Measurements from ENCODE around the gene PRKACA.
A peak's percentile ranks its signal among the peaks of the same experiment; 100 is the strongest.
"Not testable (repeated sequence)": the region's sequence is repeated elsewhere in the genome, so short reads cannot be mapped to it uniquely, and the experiment has no call there.

The PRKACA gene

DNA sequence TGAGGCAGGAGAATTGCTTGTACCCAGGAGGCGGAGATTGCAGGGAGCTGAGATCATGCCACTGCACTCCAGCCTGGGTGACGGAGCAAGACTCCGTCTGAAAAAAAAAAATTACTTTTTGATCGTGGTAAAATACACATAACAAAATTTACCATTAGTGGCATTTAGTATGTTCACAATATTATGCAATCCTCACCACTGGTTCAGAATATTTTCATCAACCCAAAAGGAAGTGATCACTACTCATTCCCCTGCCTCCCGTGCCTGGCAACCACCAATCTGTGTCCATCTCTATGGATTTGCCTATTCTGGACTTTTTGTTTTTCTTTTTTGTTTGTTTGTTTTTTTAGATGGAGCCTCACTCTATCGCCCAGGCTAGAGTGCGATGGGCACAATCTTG lies 54.5 kb downstream of the PRKACA start:
- DNase-seq = no peak

DNA sequence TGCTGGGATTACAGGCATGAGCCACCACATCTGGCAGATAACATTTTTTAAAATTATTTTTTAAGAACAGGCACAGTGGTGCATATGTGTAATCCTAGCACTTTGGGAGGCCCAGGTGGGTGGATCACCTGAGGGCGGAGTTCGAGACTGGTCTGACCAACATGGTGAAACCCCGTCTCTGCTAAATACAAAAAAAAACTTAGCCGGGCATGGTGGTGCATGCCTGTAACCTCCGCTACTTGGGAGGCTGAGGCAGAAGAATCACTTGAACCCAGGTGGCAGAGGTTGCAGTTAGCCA lies 55.1 kb downstream of the PRKACA start:
- no peak for DNase-seq

DNA sequence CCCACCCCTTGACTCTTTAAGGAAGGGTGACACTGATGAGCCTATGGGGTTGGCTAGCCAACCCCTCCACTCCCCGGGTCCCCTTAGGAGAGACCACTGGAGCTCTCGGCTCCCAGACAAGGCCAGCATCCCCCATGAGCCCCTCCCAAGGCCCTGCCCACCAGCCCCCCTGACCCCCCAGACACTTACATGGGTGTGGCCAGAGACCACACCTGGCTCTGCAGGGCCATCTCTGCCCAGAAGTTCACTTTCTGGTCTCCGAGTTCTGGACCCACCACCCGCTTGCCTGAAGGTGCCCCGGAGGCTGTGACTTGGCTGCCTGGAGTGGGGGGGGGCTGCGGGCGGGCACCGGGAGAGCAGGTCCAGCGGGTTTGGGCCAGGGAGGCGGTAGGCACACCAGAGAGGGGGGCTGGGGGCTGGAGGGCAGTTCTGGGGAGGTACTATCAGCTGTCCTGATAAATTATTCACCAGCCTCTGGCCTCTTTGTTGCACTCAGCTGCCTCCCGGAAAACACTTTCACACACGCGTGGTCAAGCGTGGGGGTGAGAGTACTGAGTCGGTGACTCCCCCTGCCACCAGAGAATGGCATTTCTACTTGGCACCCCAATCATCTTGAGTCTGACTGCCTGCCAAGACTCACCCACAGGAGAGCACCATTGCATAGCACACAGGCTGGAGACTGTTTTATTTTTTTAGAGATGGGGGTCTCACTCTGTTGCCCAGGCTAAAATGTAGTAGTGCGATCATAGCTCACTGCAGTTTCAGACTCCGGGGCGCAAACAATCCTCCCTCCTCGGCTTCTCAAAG lies 55.6 kb downstream of the PRKACA start, which contains the start of gene PALM3:
Gene PALM3 (minus strand): TSS at position 326 of the 807 bp plus-strand sequence. CDS start 96 bp downstream, at position 230.
- no peak for DNase-seq

DNA sequence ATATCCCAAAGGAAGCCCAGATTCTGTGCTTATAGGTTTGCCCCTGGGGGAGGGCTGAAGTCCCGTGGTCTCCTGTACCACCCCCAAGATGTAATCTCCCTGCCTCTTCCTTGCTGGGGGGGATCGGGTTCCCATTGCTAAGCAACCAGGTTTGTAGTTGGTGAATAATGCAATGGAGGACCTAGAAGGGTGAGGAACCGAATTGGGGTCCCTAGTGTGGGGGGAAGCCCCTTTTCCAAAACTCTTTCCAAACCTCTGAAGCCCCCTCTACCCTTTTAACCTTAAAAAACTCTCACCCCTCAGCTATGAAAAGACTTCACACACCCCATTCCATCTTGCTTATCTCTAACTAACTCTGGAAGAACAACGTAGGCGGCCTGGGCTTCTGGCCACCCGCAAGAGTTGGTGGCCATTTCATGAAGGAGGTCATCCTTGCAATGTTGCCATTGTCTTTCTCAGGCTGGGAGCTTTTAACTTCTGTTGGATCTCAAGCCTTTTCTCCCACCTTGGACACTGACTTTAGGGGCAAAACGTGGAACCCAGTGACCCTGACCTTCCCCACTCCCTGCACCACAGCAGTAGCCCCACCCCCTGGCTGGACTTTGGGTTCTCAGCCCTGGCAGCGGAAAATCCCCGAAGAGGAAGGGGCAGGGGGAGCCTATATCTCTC lies 56.3 kb downstream of the PRKACA start:
- no peak for DNase-seq

DNA sequence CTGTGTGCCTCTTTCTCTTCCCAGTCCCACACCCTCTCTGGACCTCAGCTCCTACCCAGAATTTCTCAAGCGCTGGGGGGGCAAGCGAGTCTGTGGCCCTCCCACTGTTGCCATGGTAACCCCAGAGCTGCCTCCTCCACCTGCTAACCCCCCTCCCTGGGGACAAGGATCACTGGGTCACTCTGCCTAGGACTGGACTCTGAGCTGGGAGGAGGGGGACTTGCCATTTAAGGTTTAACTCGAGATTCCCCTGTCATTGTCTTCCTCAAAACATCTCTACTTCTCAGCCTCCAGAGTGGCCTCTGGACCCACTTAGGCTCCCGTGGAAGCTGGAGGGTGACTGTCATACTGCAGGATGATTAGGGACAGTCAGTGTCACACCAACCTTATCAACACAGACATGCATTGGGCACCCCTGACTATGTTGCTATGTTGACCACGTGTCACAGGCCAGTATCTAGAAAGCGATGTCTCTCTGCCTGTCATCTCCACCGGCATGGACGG lies 57.9 kb downstream of the PRKACA start:
- DNase-seq = no peak

DNA sequence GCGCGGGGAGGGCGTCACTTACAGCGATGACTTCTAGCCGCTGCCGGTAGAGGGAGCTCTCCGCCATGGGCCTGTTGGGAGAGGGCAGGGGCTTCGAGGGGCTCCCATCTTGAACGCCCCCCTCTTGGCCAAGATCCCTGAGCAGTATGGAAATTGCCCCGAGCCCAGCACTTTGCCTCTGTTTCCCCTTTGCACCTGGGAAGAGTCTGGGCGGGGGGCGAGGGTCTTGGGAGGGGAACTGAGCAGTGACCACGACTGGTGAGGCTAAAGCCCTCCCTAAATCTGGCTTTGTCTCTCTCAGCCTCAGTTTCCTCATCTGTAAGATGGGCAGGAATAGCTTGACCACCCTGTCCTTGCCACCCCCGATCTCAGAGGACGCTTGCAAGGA lies 58.5 kb downstream of the PRKACA start:
- no peak for DNase-seq

DNA sequence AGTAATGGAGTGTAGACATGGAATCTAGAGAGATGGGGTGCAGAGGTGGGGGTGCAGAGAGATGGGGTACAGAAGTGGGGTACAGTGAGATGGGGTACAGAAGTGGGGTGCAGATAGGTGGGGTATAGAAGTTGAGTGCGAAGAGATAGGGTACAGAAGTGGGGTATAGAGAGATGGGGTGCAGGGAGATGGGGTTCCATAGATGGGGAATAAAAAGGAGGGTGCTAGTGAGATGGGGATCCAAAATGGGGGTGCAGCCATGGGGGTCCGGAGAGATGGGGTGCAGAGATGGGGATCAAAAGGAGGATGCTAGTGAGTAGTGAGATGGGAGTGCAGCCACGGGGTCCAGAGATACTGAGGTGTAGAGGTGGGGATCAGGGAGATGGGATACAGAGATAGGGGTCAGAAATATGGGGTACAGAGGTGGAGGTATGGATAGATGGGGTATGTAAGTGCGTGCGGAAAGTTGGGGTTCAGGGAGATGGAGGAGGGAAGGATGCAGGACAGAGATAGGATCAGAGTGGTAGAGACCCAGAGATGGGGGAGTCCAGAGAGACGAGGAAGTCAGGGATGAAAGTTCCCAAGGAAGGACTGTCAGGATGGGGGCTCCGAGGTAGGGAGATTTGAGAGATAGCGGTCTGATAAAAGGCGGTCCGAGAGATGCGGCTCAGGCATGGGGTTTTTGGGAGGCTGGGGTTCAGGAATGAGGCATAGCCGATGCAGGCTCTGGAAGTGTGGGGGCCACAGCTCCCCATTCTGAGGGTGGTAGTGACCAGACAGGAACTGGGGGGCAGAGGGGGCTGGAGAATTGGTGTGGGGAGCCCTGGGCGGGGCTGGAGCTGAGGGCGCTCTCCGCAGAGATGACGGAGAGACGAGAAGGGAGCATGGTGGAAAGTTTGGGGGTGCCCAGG lies 59.1 kb downstream of the PRKACA start:
- DNase-seq = no peak

DNA sequence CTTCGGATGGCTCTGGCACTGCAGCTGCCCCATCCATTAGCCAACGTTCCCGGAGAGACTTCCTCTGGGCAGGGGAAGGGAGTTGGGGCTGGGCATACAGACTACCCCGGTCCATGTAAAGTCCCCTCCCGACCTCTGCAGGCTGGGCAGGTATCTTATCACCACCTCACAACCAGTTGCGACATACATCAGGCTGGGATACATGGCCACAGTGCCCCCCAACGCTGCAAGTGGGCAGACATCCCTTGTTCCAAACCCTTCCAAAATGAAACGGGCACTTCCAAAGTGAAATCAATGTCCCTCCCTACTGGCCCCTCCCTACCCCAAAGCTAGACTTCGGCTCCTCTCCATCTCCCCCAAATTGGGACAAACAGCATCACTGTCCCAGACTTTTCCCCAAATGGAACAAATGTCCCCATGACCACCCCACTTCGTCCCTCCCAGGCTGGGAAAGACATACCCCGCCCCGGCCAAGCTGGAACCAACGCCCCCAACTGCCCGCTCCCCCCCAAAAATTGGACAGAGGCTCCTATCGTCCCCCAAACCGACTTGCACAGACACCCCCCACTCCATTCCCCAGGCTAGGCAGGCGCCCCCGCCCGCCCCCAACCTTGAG lies 60.7 kb downstream of the PRKACA start:
- no peak for DNase-seq

DNA sequence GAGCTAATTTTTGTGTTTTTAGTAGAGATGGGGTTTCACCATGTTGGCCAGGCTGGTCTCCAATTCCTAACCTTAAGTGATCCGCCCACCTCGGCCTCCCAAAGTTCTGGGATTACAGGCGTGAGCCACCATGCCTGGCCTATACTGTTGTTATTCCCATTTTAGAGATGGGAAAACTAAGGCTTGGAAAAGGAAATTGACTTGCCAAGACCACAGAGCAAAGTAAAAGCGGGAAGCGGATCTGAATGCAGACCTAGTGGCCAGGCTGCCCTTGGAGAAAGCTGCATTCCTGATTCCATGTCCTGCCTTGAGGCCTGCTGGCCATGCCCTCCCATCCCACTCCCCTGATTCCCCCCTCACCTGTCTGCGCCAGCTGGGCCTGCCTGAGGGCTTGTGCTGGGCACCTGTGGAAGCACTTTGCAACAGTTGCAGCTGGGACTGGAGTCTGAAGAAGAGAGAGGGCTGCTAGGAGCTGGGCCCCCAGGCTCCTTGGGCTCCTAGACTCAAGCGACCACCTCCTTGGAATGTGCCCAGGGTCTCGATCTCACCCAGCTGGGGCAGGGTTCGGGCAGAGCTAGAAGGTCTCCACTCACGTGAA lies 61.4 kb downstream of the PRKACA start:
- no peak for DNase-seq

DNA sequence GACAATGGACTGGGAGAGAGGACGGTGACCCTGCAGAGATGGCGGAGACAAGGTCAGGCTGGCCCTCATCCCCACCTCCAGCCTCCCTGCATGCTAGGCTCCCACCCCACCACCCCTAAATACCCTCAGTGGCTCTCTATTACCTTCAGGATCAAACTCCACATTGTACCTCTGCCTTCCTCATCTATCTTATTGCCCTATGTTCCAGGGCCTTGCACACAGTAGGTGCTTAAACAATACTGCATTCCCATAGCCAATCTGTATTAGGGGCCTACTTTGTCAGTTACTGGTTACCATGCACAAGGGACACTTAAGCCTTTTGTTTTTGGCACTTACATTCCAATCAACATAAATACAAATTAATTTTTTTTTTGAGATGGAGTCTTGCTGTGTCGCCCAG lies 62.2 kb downstream of the PRKACA start:
- no peak for DNase-seq

DNA sequence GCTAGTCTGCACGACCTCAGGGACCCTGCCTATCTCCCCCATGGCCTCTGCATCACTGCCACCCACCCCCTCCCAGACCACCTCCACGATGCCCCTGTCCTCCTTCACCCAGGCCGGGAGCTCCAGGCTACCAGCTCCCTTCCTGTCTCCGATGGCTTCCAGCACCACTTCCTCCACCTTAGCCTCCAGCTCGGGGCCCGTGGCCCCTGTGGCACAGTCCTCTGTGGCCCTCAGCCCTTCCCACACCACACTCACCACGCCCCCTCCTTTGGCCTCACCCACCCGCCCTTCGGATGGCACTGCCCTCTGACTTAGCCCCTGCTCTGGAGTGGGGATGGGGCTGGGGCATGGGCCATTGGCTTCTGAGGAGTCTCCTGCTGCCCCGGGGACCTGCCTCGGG lies 62.8 kb downstream of the PRKACA start:
- no peak for DNase-seq

DNA sequence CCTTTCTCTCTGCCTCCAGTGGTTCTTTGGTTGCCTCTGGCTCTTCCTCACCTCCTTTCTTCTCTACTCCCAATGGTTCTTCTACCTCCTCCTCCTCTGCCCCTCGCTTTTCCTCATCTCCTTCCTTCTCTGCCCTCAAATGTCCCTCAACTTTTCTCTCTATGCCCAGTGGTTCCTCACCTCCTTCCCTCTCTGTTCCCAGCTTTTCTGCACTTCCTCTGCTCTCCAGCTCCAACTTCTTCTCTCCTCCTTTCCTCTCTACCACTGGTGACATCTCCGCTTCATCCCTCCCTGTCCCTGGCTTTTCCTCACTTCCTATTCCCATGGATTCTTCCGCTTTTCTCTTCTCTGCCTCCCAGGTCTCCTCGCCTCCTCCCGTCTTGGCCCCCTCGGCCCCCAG lies 63.5 kb downstream of the PRKACA start:
- no peak for DNase-seq

DNA sequence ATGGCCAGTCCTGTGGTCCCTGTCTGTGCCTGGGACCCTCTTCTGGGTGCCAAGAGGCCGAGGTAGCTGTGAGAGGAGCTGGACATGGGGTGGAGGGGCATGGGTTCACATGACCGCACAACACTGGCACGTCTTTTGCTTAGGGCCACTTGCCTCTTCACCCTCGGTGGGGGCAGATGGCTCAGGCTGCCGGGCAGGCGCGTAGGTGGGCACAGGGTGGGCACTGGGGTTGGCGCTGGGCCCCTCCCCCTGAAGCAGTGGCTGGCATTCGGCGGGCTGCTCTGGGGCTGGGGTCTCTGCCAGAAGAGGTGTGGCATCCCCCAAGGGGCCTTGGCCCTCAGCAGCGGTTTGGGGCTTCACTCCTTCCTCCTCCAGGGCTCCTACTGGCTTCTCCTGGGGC lies 64.1 kb downstream of the PRKACA start:
- DNase-seq = no peak

DNA sequence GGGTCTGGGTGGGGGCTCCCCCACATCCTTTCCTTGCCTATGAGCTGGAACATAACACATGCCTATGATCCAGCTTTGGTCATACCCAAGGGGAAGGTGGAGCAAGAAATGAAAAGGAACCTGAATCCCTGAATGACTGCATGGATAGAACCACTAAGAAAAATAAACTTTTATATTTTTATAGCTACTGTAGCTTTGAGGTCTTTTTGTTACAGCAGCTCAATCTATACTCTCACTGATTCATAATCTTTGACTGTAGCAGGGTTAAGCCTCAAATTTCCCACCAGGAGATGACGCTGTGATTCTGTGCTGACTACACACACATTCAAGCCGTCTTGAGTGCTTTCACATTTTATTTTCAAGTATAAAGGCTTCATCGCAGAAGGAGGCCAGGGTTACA lies 64.5 kb downstream of the PRKACA start:
- DNase-seq = no peak

DNA sequence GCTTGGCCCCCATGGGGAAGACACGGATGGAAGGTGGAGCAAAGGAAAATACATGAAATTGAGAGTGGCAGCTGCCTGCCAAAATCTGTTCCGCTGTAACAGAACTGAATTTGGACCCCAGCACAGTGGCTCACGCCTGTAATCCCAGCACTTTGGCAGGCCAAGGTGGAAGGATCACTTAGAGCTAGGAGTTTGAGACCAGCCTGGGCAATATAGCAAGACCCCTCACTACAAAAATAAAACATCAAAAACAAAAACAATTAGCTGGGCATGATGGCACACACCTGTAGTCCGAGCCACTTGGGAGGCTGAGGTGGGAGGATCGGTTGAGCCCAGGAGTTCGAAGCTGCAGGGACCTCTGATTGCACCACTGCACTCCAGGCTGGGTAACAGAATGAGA lies 65.1 kb downstream of the PRKACA start:
- DNase-seq = no peak

DNA sequence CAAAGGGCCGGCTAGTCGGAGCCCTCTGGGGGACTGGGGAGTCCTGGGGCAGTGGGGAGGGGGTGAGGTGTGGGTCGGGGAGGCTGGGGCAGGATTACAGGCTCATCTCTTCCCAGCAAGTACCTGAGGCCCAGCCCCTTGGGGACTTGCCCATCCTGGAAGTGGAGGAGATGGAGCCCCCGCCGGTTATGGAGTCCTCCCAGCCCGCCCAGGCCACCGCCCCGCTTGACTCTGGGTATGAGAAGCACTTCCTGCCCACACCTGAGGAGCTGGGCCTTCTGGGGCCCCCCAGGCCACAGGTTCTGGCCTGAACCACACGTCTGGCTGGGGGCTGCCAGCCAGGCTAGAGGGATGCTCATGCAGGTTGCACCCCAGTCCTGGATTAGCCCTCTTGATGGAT lies 65.6 kb downstream of the PRKACA start:
- DNase-seq = no peak

DNA sequence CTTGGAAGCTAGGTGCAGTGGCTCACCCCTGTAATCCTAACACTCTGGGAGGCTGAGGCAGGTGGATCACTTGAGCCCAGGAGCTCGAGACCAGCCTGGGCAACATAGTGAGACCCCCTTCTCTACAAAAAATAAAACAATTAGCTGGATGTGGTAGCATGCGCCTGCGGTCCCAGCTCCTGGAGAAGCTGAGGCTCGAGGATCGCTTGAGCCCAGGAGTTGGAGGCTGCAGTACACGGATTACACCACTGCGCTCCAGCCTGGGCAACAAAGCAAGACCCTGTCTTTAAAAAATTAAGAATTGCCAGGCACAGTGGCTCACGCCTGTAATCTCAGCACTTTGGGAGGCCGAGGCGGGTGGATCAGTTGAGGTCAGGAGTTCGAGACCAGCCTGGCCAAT lies 66.6 kb downstream of the PRKACA start:
- not testable (repeated sequence) for DNase-seq

DNA sequence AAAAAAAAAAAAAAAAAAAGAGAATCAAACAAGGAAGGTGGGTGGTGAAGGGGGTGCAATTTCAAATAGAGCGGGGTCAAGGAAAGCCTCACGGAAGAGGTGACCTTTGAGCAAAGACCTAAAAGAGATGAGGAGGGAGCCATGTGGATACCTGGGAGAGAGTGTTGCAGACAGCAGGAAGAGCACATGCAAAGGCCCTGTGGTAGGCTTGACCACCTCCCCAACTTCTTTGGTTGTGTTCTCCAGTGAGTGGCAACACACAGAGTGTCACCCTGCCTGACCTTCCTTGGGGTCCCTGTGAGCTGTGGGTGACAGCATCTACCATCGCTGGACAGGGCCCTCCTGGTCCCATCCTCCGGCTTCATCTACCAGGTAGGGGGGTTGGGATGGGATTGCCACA lies 67.0 kb downstream of the PRKACA start:
- DNase-seq = no peak

DNA sequence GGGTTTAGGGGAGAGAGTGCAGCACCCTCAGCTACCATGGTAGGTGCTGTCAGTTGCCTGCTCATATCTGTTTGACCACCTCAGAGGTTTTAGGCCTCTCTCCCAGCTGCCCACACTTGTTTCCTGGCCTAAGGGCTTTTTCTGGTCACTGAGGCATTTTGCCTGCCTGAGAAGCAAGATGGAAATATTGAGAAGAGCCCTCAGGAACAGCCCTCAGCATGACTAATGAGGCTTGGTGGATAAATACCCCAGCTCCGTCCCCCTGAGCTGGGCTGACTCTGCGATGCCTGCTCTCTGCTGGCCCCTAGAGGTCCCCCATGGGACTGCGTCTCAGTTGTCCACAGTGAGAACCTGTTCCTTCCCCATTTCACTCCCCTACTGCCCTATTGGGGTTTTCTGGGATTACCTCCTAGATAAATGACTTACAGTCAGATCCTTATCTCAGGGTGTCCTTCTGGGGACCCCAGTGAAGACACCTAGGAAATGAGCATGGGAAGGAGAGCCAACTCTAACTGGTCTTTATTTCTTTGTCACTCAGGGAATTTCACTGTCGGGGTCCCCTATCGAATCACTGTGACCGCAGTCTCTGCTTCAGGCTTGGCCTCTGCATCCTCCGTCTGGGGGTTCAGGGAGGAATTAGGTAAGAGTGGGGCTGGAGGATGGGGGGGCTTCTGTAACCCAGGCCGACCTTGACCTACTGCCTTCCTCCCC lies 69.0 kb downstream of the PRKACA start:
- DNase-seq = no peak

DNA sequence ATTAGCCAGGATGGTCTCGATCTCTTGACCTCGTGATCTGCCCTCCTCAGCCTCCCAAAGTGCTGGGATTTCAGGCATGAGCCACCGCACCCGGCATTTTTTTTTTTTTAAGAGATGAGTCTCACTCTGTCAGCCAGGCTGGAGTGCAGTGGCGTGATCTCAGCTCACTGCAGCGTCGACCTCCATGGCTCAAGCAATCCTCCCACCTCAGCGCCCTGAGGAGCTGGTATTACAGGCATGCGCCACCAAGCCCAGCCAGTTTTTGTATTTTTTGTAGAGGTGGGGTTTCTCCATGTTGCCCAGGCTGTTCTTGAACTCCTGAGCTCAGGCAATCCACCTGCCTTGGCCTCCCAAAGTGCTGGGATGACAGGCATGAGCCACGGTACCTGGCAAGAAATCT lies 69.7 kb downstream of the PRKACA start:
- DNase-seq = not testable (repeated sequence)

DNA sequence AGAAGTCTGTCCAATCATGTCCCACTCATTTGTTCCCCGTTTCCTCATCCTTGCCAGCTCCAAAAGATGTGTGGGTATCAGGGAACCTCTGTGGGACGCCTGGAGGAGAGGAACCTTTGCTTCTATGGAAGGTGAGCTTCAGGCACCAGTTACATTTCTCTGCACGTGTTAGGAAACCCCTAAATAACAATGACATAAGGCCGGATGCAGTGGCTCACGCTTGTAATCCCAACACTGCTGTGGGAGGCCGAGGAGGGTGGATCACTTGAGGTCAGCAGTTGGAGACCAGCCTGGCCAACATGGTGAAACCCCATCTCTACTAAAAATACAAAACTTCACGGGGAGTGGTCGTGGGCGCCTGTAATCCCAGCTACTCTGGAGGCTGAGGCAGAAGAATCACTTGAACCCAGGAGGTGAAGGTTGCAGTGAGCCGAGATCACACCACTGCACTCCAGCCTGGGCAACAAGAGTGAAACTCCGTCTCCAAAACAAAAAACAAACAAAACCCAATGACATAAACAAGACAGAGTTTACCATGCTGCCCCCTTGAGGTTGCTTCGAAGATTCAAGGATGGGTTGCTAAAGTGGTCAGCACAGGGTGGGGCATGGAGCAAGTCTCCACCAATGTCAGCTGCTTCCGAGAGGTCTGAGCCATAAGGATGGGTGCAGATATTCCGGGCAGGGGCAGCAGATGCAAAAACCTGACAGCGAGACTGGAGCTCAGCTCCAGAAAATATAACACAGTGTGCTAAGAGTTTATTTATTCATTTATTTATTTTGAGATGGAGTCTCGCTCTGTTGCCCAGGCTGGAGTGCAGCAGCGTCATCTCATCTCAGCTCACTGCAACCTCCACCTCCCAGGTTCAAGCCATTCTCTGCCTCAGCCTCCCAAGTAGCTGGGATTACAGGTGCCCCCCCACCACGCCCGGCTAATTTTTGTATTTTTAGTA lies 74.6 kb downstream of the PRKACA start:
- peak; percentile 75 for DNase-seq
